Left colon (tissue), 2 donors: ENCODE data around the gene ADGRD1. TPM values are rescaled to one million over a fixed set of nuclear protein-coding genes. Genes with fewer than 3 reads are reported as not detected.
"Not testable (repeated sequence)": the region's sequence is repeated elsewhere in the genome, so short reads cannot be mapped to it uniquely, and the experiment has no call there.

Experiments
- ATAC-seq: fragments of 200-7000 bp; cut with Tn5 transposase; one replicate; pipeline ENCODE4 v1.9.1; 2020; ENCODE audit warnings: mild to moderate bottlenecking, moderate library complexity
- DNase-seq, 2 donors: peaks; one replicate each; pipeline ENCODE4 v3.0.0-alpha.2; 2020
- intact Hi-C, 2 donors: fragments of 100-400 bp; cut with DNase I in 1 of 2; cut with micrococcal nuclease in 1 of 2; formaldehyde crosslinking; loops; one replicate each; pipeline versions ENCODE4 v1.11.2 to v1.14.0; 2022; cut with DNase I, micrococcal nuclease
- total RNA-seq, 2 donors: library from RNA; stranded (reverse); fragmentation: NEBNext Ultra II Directional; extraction: Animal tissue kit (Norgen Biotek cat#: 25700); gene quantifications; one replicate each; pipeline ENCODE4 v1.2.1, GENCODE V29; 2021
- donor health status: DM: no; HTN: no; CAD: no.
- donor health status: DM: yes; HTN: yes; CAD: no.

ADGRD1 gene
- total RNA-seq, 2 donors from 2014 or later = 4.0 to 5.8 TPM

- ATAC-seq (no peak), DNase-seq (no peak)
- intact Hi-C loops = no loop called here
Observed at GRCh38 chr12:131055596-131056233, 102.0 kb downstream of the ADGRD1 start.

GRCh38 chr12:131056626-131057025 lies 102.9 kb downstream of the ADGRD1 start:
- ATAC-seq (no peak), DNase-seq (no peak)
- intact Hi-C loops = no loop called here

GRCh38 chr12:131057211-131057721 lies 103.6 kb downstream of the ADGRD1 start:
- ATAC-seq = no peak
- intact Hi-C loops = no loop called here
- DNase-seq = no peak

GRCh38 chr12:131057722-131058515 lies 104.2 kb downstream of the ADGRD1 start:
- intact Hi-C loops = no loop called here
- no peak for ATAC-seq
- DNase-seq = no peak

GRCh38 chr12:131058700-131059099 lies 105.0 kb downstream of the ADGRD1 start:
- DNase-seq (no peak), ATAC-seq (no peak)

GRCh38 chr12:131060011-131060703 lies 106.5 kb downstream of the ADGRD1 start:
- DNase-seq = peak in 1 of 2 donors; percentile 23
- no peak for ATAC-seq
- intact Hi-C loops = no loop called here

More at GRCh38 chr12:131058700-131059099, 105.0 kb downstream of the ADGRD1 start:
- intact Hi-C loops = no loop called here

GRCh38 chr12:131061041-131061806 lies 107.5 kb downstream of the ADGRD1 start:
- intact Hi-C loops = no loop called here
- ATAC-seq (no peak), DNase-seq (no peak)

- intact Hi-C loops = no loop called here
- DNase-seq (no peak), ATAC-seq (no peak)
Observed at GRCh38 chr12:131063413-131063812, 109.7 kb downstream of the ADGRD1 start.

- intact Hi-C loops = no loop called here
- DNase-seq = no peak
- no peak for ATAC-seq
Observed at GRCh38 chr12:131063960-131064359, 110.3 kb downstream of the ADGRD1 start.

- ATAC-seq = no peak
- DNase-seq = no peak
- intact Hi-C loops = no loop called here
Observed at GRCh38 chr12:131065279-131065678, 111.6 kb downstream of the ADGRD1 start.

GRCh38 chr12:131065801-131066200 lies 112.1 kb downstream of the ADGRD1 start:
- DNase-seq (no peak), ATAC-seq (no peak)
- intact Hi-C loops = no loop called here

GRCh38 chr12:131066207-131066885 lies 112.6 kb downstream of the ADGRD1 start:
- ATAC-seq (no peak), DNase-seq (peak in 1 of 2 donors; percentile 18)
- intact Hi-C loops = no loop called here

- no peak for ATAC-seq
- peak in 1 of 2 donors; percentile 23 for DNase-seq
- intact Hi-C loops = no loop called here
Observed at GRCh38 chr12:131066886-131067490, 113.3 kb downstream of the ADGRD1 start.

GRCh38 chr12:131067981-131068851 lies 114.5 kb downstream of the ADGRD1 start:
- ATAC-seq (no peak), DNase-seq (no peak)
- intact Hi-C loops = no loop called here

- intact Hi-C loops, ATAC-seq: not testable (repeated sequence)
- peak; percentile 23 to 45 for DNase-seq
Observed at GRCh38 chr12:131068926-131069720, 115.4 kb downstream of the ADGRD1 start.

- intact Hi-C loops, ATAC-seq: not testable (repeated sequence)
- DNase-seq = peak in 1 of 2 donors; percentile 18
Observed at GRCh38 chr12:131070136-131070535, 116.4 kb downstream of the ADGRD1 start.
